Cardiac septum (tissue), 1 donor: ENCODE data around the gene NIPSNAP2. TPM values are rescaled to one million over a fixed set of nuclear protein-coding genes. Genes with fewer than 3 reads are reported as not detected.
A peak's percentile ranks its signal among the peaks of the same experiment; 100 is the strongest.
"Not testable (repeated sequence)": the region's sequence is repeated elsewhere in the genome, so short reads cannot be mapped to it uniquely, and the experiment has no call there.

Experiments
- DNase-seq: peaks from one replicate; pipeline ENCODE4 v3.0.0-alpha.2; 2020; ENCODE audit warnings: low spot score
- intact Hi-C: fragments of 100-400 bp; cut with DNase I; formaldehyde crosslinking; loops from one replicate; pipeline ENCODE4 v1.14.0; 2022
- total RNA-seq: library from RNA; stranded (reverse); fragmentation: NEBNext Ultra II Directional; extraction: Animal tissue kit (Norgen Biotek cat#: 25700); gene quantifications from one replicate; pipeline ENCODE4 v1.2.1, GENCODE V29; 2021
- donor health status: DM: no; HTN: no; CAD: no.

The NIPSNAP2 gene
- total RNA-seq, 1 donor from 2014 or later: 251 TPM

DNA sequence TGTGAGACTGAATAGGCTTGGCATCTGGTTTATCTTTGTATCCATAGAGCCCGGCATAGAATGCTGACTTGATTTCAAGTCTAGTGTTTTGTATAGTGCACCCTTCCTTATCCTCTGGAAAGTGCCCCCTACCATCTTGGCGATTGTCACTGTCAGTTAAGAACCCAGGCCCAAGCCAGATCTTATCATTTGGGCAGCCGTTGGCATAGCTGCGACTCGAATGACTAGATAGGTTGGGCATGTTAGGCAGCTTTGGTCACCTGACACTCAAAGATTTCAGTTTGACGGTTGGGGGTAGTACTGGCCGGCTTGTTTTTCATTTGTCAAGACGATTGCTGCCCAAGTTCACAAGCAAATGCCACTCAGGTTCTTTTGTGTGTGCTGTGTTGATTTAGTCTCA, 6.6 kb downstream of the NIPSNAP2 start:
- intact Hi-C loops: loop anchor here (5.0 kb wide), 1 partner anchor 106 kb away; no protein-coding TSS in a partner anchor
- DNase-seq: no peak

DNA sequence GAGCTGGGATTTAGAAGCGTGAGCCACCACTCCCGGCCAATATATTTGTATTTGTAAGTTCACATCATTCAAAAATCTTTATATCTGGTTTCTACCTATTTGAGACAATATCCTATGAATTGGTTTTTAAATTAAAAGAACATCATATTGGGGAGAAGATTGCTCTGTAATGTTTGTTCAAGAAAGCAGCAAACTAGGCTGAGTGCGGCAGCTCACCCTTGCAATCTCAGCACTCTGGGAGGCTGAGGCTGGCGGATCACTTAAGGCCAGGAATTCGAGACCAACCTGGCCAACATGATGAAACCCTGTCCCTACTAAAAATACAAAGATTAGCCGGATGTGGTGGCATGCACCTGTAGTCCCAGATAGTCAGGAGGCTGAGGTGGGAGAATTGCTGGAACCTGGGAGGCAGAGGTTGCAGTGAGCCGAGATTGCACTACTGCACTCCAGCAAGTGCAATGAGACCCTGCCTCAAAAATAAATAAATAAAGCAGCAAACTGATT, 9.4 kb downstream of the NIPSNAP2 start:
- intact Hi-C loops: loop anchor here (5.0 kb wide), 1 partner anchor 104 kb away; no protein-coding TSS in a partner anchor
- no peak for DNase-seq

DNA sequence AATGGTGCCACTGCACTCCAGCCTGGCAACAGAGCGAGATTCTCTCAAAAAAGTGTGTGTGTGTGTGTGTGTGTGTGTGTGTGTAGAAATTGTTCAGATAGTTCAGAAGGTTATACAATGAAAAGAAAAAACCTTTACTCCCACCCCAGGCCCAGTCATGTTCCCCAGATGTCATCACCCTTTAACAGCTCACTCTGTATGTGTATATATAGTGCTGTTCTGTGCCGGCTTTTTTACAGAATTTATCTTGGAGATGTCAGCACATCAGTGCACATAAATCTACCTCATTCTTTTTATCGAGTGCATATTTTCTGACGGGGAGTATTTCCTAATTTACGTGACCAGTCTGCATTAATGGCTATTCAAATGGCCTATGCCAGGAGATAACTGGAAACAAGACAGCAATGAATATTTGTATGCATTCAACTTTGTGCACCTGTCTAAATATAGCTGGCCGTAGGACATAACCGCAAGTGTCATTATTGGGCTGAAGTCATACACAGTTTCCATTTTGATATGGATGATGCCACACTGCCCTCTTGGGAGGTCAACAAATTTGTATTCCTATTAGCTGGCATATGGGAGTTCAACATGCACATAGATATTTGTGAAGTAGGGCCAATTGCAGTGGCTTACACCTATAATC, 11.7 kb downstream of the NIPSNAP2 start:
- DNase-seq: no peak
- intact Hi-C loops: no loop called here

DNA sequence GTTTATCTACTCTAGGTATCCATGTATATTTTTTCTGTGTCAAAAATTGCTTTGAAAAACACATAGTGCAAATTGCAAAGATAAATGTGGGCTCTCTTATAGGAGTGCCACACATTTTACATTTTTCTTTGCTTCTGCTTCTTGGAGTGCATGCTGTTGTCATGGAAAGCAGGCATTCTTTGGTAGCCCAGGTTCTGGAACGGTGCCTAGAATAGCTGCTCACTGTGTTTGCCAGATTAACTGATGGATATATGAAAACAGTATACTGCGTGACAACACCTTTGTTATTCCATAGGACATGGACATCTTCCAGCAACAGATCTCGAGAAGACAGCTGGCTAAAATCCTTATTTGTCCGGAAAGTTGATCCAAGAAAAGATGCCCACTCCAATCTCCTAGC, 13.4 kb downstream of the NIPSNAP2 start:
- intact Hi-C loops: no loop called here

DNA sequence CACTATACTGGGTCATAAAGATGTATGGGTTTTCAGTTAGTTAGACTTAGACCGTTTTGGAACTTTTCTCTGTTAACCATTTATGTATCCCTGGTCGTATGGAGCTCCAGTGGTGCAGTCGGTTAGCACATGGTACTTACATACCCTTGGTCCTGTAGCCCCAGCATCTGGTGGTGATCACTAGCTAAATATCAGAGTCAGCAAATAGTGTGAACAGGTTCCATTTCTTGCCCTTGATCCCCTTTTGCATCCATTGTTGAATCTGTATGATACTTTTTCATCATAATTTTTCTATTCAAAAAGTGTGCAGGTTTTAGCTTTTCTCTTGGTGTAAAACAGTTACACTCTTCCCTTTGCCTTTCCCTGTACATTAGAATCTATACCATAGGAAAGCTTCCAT, 15.9 kb downstream of the NIPSNAP2 start:
- peak; percentile 20 for DNase-seq
- intact Hi-C loops: no loop called here

More for the DNA sequence above, 13.4 kb downstream of the NIPSNAP2 start:
- no peak for DNase-seq

DNA sequence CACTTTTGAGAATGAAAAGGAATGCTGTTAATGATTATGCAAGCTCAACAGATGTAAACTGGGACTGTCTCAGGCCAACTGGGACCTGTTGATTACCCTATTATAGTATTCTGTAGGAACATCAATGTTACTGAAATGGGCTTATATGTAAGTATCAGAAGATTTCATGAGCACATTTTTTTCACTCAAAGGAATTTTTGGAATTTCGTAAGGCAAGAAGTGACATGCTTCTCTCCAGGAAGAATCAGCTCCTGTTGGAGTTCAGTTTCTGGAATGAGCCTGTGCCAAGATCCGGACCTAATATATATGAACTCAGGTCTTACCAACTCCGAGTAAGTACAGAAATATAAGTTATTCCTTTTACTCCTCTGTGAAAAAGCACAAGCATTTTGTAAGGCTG, 19.2 kb downstream of the NIPSNAP2 start:
- intact Hi-C loops: no loop called here
- no peak for DNase-seq

DNA sequence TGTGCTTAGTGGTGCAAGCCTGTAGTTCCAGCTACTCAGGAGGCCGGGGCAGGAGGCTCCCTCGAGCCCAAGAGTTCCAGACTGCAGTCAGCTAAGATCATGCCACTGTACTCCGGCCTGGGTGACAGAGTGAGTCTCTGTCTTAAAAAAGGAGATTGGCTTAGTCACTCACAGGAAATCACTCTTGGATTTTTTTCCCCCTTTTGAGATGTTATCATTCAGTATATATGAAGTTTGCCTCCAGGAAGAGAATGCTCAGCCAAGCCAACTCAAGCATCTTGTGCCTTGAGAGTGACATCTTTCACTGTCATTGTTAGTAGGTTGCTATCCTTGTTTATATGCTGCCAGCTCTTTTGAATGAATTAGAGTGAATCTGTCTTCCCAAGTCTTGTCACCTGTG, 28.0 kb downstream of the NIPSNAP2 start:
- DNase-seq: no peak
- intact Hi-C loops: no loop called here

DNA sequence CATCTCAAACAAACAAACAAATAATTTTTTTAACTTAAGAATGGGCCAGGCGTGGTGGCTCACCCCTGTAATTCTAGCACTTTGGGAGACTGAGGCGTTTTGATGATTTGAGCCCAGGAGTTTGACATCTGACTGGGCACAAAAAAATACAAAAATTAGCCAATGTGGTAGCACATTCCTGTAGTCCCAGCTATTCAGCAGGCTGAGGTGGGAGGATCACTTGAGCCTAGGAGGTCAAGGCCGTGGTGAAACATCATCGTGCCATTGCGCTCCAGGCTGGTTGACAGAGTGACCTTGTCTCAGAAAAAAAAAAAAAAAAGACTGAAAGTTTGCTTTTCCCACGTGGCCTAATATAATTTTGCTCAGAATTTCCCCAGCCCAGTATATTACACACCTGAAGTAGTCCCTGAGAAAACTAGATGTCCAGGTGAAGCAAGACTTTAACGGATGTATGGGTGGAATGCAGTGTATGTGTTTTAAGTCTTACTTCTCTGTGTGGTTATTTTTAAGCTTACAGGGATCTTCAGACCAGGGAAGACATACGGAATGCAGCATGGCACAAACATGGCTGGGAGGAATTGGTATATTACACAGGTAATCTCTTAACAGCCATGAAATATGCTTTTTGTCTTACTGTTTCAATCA, 32.6 kb downstream of the NIPSNAP2 start:
- intact Hi-C loops: no loop called here

DNA sequence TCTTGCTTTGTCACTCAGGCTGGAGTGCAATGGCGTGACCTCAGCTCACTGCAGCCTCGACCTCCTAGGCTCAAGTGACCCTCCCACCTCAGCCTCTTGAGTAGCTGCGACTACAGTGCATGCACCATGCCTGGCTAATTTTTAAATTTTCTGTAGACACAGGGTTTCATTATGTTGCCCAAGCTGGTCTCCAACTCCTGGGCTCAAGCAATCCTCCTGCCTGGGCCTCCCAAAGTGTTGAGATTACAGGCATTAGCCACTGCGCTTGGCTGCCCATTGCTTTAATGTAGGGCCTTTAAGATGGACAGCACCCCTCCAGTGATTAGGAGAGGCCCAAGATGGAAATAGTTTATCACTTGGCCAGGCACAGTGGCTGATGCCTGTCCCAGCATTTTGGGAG, 39.4 kb downstream of the NIPSNAP2 start:
- no peak for DNase-seq
- intact Hi-C loops: loop anchor here (2.0 kb wide), 1 partner anchor 71 kb away; no protein-coding TSS in a partner anchor

More for the DNA sequence above, 32.6 kb downstream of the NIPSNAP2 start:
- no peak for DNase-seq

DNA sequence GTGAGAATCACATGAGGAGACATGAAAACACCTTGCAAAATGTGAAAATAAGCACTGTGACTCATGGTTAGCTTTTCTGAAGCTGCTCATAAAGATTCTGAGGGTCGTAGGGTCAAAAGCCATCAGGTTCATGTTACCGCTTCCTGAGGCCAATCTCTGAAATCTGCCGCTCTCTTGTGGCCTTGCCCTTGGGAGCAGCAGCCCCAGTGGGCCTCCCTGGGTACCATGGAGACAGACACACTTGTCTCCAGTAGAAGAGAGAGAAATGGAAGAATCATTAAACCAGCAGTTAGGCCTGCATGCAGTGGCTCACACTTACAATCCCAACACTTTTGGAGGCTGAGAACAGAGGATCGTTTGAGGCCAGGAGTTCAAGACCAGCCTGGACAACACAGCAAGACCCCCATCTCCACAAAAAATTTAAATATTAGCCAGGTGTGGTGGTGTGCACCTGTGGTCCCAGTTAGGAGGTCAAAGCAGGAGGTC, 42.8 kb downstream of the NIPSNAP2 start:
- intact Hi-C loops: no loop called here
- no peak for DNase-seq

DNA sequence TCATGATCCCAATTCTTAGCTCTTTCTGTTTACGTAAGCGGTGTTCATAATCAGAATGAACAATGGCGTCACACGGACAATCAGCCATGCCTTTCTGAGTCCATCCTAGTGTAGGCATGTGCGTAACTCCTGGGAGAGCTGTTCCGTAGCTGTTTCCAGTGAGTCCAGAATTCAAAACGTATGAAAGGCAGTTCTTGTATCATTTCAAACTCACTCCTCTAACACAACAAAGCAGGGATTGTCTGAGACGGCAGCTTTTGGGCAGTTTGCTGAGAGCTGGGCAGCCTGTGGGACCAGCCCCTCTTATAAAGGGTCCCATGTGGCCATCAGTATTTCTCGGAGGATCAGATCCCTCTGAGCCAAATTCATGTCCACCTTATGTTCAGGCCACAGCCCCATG, 43.5 kb downstream of the NIPSNAP2 start:
- intact Hi-C loops: no loop called here
- no peak for DNase-seq

DNA sequence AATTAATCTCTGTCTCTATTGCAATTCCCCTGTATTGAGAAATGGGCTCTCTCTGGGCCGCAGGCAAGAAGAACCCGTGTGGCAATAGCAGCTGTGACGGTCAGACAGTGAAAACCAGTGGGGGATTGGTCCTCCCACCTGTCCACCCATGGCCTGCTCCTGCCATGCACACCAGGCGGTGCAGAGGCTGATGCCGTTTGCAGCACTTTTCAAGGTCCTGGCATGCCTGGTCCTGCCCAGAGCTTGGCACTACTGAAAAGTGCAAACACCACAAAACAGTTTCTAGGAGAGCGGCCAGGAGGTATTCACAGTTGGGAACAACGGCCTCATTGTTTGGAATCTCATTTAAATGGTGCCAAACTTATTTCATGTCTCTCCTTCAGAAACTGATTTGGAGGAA, 45.3 kb downstream of the NIPSNAP2 start:
- intact Hi-C loops: no loop called here

DNA sequence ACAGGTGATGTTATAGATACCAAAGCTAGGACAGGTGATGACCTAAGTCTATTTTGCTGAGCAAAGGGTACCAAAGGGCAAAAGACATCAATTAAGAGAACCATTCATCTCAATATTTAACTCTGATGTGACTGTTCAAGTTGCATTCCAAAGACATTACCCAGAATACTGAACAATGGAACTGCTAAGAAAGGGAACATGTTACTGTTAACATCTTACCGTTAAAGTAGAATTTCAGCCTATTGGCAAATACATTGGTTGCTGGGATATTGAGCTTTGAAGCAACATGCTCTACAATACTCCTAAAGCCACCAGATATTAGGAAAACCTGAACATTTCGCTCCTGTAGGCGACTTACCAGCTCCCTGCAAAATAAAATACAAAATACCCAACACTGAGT, 52.6 kb downstream of the NIPSNAP2 start:
- intact Hi-C loops, DNase-seq: not testable (repeated sequence)

More for the DNA sequence above, 45.3 kb downstream of the NIPSNAP2 start:
- no peak for DNase-seq

DNA sequence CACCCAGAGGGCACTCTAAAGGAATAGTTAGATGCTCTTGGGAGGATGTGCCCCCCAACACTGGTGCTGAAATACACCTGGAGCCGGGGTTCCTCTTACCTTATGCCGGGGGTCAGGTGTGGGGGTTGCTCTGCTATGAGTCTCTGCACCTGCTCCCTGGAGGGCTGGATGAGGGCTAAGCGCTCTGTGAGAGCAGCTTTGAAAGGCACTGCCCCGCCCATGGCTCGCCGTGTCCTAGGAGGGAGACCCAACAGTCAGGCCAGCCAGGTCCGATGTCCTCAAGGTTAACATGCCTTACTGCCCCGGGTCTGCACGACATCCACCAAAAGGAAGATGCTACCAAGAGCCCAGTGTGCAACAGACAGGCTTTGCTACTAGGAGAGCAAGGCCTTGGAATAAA, 55.1 kb downstream of the NIPSNAP2 start:
- intact Hi-C loops: no loop called here
- no peak for DNase-seq

DNA sequence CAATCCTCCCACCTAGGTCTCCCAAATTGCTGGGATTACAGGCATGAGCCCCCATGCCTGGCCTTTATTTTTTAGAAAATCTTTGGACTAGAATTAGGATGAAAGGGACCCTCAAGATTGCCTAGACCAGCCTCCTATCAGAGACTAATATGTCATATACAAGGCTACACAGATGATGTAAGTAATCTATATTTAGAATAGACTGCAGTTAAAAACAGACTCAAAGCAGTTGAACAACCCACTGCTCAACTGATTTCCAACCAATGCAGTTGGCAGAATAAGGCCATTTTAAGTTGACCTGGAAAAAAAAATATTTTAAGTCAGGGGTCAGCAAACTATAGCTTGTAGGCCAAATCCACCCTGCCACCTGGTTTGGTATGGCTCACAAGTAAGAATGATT, 59.1 kb downstream of the NIPSNAP2 start:
- DNase-seq: no peak
- intact Hi-C loops: no loop called here

DNA sequence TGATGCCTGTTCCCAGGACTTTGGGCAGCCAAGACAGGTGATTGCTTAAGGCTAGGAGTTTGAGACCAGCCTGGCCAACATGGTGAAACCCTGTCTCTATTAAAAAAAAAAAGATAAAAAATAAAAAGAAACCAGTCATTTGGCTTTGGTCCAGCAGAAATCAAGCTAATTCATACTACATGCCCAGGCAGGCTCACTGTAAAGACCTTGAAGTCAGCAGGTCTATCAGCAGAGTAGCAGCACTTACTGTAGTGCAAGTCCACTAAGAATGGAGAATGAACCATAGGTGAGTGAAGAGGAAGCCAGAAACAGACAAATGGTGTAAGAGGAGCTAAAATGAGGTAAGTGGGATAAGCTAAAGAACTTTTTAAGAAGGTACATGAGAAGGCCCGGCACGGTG, 62.2 kb downstream of the NIPSNAP2 start:
- no peak for DNase-seq
- intact Hi-C loops: no loop called here

DNA sequence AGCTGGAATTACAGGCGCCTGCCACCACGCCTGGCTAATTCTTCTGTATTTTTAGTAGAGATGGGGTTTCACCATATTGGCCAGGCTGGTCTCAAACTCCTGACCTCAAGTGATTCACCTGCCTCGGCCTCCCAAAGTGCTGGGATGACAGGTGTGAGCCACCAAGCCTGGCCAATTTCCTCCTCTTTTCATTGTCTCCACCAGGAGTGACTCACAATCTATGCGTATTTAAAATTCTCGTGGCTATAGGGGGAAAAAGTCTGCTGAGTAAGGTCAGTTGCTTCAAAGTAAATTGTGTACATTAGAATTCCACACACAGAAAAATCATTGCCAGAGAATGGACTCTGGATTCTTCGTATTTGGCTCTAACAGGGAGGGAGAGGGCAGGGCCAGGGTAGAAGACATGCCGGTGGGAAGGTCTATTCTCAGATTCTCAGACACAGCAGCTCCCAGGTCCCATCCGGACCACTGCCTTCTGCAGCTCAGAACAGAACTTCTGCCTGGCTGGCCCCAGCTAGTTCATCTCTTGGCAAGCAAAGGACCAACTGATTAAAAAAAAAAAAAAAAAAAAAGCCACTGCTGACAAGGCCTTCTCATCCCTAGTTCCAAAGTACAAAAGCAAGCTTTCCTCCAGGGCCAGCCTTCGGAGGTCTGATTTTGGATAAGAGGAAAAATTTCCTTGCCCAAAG, 64.7 kb downstream of the NIPSNAP2 start:
- intact Hi-C loops: no loop called here
- DNase-seq: no peak

DNA sequence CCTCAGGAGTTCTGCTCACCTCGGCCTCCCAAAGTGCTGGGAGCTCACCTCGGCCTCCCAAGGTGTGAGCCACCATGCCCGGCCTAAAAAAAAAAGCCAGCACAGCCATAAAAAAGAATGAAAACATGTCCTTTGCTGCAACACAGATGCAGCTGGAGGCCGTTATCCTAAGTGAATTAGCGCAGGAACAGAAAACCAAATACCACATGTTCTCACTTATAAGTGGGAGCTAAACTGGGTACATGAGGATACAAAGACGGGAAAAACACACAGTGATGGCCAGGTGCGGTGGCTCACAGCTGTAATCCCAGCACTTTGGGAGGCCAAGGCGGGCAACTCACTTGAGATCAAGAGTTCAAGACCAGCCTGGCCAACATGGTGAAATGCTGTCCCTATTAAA, 66.0 kb downstream of the NIPSNAP2 start:
- intact Hi-C loops: no loop called here
- DNase-seq: no peak

DNA sequence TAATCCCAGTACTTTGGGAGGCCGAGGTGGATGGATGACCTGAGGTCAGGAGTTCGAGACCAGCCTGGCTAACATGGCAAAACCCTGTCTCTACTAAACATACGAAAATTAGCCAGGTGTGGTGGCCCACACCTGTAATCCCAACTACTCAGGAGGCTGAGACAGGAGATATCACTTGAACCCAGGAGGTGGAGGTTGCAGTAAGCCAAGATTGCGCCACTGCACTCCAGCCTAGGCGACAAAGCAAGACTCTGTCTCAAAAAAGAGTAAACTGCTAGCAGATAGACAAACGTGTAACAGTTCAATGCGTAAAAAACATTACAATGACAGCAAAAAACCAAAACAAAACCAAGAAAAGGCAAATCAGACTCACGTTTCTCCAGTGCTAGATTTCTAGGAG, 67.2 kb downstream of the NIPSNAP2 start:
- intact Hi-C loops: not testable (repeated sequence)
- peak; percentile 41 for DNase-seq

DNA sequence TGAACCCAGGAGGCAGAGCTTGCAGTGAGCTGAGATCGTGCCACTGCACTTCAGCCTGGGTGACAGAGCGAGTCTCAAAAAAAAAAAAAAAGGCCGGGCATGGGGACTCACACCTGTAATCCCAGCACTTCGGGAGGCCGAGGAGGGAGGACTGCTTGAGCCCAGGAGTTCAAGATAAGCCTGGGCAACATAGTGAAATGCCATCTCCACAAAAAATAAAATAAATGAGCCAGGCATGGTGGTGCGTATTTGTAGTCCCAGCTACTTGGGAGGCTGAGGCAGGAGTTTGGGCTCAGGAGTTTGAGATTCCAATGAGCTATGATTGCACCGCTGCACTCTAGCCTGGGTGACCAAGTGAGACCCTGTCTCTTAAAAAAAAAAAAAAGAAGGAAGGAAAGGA, 68.2 kb downstream of the NIPSNAP2 start:
- intact Hi-C loops, DNase-seq: not testable (repeated sequence)
